GM12892 (cell line): ENCODE results near the gene KLHDC9.

Experiments used
- DNase-seq: peaks from one replicate; pipeline ENCODE4 v3.0.0; 2011; ENCODE audit not compliant: insufficient read length
- FAIRE-seq: peaks from 2 replicates; lab custom pipeline; 2011; peaks lifted over from hg19 to GRCh38; lab: Jason Lieb, UNC
- POLR2A ChIP-seq: IDR thresholded peaks from 2 replicates; pipeline ENCODE4 v1.6.1; 2011; ENCODE audit warnings: low read depth, low read length, control low read depth
- POLR2AphosphoS5 ChIP-seq: IDR thresholded peaks from 2 replicates; pipeline ENCODE4 v1.6.1; 2011; ENCODE audit warnings: low read depth, low read length, control low read depth
- TAF1 ChIP-seq: IDR thresholded peaks from 2 replicates; pipeline ENCODE4 v1.6.1; 2011; ENCODE audit warnings: low read depth, mild to moderate bottlenecking, control low read depth, low read length, borderline replicate concordance

KLHDC9 gene

DNA sequence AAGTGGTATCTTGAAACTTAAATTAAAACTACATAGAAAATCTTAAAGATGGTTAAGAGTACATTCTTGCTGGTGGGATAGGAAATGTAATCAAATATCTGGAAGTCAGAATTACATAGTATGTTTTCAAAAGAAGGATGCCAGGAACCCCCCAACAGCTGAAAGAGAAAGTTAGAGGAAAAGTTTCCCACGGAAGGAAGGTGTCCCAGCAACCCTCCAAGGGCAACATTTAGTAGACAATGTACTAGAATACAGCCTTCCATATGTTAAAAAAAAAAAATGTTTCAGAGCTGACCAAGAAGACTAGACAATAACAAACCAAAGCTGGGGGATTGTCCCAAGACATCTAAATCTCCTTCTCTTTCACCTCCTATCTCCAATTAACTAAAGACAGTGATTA, 32.1 kb downstream of the KLHDC9 start:
- DNase-seq (no peak), FAIRE-seq (no peak)
- TF ChIP-seq POLR2AphosphoS5 (no peak), POLR2A (no peak), TAF1 (no peak)

GRCh38 chr1:161131523-161132409, 33.6 kb downstream of the KLHDC9 start:
- FAIRE-seq: peak; percentile 30
- TF ChIP-seq POLR2A: no peak
- no peak for TF ChIP-seq TAF1
- TF ChIP-seq POLR2AphosphoS5: no peak
- no peak for DNase-seq

DNA sequence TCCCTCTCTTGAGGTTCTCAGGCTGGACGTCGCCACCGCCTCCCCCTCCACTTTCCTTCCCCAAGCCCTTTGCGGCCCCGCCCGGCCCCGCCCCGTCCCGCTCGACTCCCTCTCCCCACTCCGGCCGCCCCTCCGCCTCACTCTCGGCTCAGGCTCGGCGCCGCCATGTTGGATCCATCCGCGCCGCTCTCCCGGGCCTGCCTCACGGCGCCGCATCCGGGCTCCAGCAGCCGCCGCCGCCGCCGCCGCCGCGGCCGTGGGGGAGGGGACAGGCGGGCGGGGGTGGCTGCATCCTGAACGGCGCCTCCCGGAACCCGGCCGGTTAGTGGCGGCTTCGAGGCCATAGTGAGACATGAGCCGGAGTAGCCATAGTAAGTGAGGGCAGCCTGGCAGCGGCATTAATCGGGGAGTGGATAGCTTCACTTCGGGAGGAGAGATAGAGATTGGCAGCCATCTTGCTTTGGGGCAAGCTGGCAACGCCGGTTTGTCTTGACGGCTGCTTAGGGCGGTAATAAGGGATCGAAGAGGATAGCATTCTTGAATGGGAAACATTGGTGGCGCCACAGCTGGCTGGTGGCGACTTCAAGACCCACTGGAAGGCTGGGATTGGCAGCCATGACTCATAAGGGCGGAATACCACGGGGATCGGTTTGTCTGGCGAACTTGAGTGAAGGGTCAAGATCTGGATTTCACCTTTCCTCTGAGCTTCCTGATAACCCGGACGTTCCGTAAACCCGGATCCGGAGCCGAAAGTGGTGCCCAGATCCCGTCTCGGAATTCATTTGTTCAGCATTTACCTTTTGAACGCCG, 34.5 kb downstream of the KLHDC9 start, which contains the start of gene DEDD:
TSS of gene DEDD (minus strand) at position 258 of the 810 bp plus-strand sequence. CDS start 8,205 bp downstream, outside the sequence.
- peak; percentile 38; the same call in 1 of the 2 replicates for TF ChIP-seq POLR2AphosphoS5
- peak; percentile 49; the same call in 1 of the 2 replicates for TF ChIP-seq TAF1
- TF ChIP-seq POLR2A: no peak; the same call in 1 of the 2 replicates
- DNase-seq (peak; percentile 88), FAIRE-seq (peak; percentile 94)

GRCh38 chr1:161133220-161133740, 35.1 kb downstream of the KLHDC9 start:
- TF ChIP-seq POLR2AphosphoS5 (no peak), TAF1 (no peak), POLR2A (no peak)
- FAIRE-seq: no peak
- no peak for DNase-seq

DNA sequence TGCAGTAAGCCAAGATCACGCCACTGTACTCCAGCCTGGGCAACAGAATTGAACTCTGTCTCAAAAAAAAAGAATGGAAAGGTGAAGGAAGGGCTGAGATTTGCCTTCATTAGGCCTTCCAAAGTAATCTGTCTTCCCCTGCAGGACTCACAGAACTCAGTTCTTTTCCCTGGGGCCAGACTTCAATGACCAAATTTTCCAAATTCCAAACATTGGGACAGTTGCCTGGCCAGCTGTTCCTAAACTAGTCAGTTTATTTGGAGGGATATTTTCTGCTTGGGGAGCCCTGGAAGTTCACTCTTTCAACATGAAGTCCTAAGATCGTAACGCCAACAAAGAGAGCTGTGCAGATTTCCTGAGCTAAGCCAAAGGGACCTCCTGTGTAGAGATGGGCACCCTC, 39.7 kb downstream of the KLHDC9 start:
- DNase-seq (no peak), FAIRE-seq (no peak)
- no peak for TF ChIP-seq POLR2AphosphoS5
- TF ChIP-seq TAF1: no peak
- TF ChIP-seq POLR2A: no peak

- no peak for FAIRE-seq
- DNase-seq: no peak
- no peak for TF ChIP-seq POLR2AphosphoS5
- no peak for TF ChIP-seq TAF1
- TF ChIP-seq POLR2A: no peak
Observed at GRCh38 chr1:161138431-161138830, 40.3 kb downstream of the KLHDC9 start.

- TF ChIP-seq POLR2AphosphoS5 (no peak), POLR2A (no peak), TAF1 (no peak)
- no peak for FAIRE-seq
- no peak for DNase-seq
Observed at GRCh38 chr1:161139766-161140165, 41.6 kb downstream of the KLHDC9 start.

GRCh38 chr1:161140755-161141400, 42.7 kb downstream of the KLHDC9 start:
- FAIRE-seq: no peak
- DNase-seq: no peak
- TF ChIP-seq TAF1 (no peak), POLR2A (no peak), POLR2AphosphoS5 (no peak)

DNA sequence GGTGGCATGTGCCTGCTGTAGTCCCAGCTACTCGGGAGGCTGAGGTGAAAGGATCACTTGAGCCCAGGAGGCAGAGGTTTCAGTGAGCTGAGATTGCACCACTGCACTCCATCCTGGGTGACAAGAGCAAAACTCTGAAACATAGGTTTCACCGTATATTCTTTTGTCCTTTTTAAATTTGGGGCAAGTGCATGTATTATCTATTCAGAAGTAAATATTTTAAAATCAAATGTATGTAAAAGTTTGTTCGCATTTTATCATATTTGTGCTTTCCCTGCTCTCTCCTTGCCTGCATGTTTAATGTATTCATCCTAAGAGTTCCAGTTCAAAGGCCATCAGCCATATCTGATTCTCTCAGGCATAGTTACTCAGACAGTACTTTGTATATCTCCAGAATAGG, 47.7 kb downstream of the KLHDC9 start:
- FAIRE-seq (no peak), DNase-seq (no peak)
- TF ChIP-seq TAF1 (no peak), POLR2A (no peak), POLR2AphosphoS5 (no peak)
